NOMO-1 (cell line): ENCODE results near the gene SLC24A1.
"Not testable (repeated sequence)": the region's sequence is repeated elsewhere in the genome, so short reads cannot be mapped to it uniquely, and the experiment has no call there.

ENCODE experiments used
- DNase-seq, 2 experiments: peaks; one replicate each; lab custom pipeline; 2025; ENCODE audit not compliant: unreplicated experiment in 2 of 2; lab: John Stamatoyannopoulos, UW

SLC24A1 gene

GRCh38 chr15:65615887-65616286 lies 5.9 kb upstream of the SLC24A1 start:
- not testable (repeated sequence) for DNase-seq

- DNase-seq = no peak
These were observed 3.1 kb upstream of the SLC24A1 start for GRCh38 chr15:65618560-65619109.

DNA sequence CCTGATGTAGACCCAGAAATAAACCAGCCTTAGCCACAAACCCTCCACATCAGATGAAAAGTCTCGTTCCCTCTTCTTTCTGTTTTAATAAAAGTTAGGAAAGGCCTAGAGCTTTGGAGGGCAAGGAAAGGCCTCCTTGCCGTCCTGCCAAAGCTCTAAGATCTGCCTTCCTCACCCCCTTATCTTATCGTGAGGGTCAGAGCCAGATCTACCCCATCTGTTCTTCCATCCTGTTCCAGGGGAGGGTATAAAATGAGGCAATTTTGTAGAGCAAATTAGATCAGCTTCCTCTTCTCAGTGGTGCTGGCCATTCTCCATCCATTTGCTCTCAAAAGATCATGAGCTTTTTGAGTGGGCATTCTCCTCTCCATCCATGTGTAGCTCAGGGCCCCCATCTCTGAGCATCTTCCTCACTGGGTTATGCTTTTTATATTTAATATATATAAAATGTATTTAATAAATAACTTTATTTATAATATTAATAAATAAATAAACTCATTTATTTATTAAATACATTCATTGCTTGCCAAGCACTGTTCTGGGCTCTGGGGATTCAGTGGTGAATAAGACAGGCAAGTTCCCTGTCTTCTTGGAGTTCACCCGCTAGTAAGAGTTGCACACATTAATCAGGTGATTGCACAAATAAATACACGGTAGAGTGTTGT lies 2.0 kb upstream of the SLC24A1 start:
- DNase-seq = no peak

DNA sequence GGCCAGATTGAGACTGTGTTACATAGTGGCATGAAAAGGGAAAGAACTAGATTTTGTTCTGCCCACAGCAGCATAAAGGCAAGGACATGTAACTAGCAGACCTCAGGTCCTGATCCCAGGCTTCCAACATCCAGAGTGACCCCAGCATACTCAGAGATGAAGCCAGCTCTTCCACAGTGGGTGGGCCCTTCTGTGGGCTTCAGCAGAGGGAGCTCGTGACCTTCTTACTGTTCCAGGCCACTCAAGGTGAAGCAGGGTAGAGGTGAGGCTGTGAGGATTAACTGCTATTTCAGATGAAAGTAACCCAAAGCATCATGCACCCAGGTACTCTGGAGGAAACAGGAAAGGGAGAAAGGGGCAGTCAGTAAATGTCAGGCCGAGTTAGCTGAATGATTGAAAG lies 905 bp upstream of the SLC24A1 start:
- no peak for DNase-seq

GRCh38 chr15:65623103-65623502 lies 1.4 kb downstream of the SLC24A1 start:
- no peak for DNase-seq

GRCh38 chr15:65626856-65627255 lies 5.1 kb downstream of the SLC24A1 start:
- no peak for DNase-seq

GRCh38 chr15:65629548-65629947 lies 7.8 kb downstream of the SLC24A1 start:
- DNase-seq = no peak

DNA sequence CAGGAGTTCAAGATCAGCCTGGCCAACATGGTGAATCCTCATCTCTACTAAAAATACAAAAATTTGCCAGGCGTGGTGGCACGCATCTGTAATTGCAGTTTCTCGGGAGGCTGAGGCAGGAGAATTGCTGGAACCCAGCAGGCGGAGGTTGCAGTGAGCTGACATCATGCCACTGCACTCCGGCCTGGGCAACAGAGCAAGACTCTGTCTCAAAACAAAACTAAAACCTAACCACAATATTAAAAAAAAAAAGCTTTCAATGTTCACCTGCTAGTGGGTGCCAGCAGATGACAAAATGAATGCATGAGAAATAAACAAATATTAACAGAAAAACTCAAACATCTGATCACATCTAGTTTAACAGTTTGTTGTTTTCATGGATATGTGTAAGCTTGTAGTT lies 9.0 kb downstream of the SLC24A1 start:
- no peak for DNase-seq

DNA sequence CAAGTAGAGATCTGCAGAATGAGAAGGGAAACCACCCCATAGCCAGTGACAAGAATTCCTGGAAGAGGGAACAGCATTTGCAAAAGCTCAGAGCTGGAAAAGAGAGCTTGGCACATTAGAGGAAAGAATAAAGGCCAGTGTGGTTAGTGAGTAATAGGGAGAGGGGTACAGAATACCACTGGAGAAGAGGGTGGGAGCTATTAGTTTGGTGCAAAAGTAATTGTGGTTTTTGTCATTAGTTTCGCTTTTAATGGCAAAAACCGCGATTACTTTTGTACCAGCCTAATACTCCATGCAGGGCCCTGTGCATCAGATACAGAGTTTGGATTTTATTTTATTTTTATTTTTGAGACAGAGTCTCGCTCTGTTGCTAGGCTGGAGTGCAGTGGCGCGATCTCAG lies 9.8 kb downstream of the SLC24A1 start:
- no peak for DNase-seq

- DNase-seq = no peak
These were observed 11.1 kb downstream of the SLC24A1 start for GRCh38 chr15:65632780-65633375.

DNA sequence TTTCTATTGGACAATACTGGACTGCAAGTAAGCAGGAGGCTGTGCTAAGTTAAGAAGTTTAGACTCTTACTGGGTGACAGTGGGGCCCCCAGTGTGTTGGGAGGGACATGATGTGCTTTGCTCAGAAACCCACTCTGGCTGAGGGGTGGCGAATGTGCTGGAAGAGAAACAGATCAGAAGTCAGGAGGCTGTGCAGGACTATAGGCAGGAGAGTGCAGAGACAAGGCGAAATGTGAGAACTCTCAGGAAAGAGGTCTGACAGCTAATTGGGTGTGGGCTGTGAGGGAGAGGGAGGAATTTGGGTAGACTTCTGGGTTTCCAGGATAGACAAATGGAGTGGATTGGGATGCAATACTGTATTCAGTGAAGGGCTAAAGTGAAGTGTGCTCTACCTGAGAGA lies 12.0 kb downstream of the SLC24A1 start:
- no peak for DNase-seq

DNA sequence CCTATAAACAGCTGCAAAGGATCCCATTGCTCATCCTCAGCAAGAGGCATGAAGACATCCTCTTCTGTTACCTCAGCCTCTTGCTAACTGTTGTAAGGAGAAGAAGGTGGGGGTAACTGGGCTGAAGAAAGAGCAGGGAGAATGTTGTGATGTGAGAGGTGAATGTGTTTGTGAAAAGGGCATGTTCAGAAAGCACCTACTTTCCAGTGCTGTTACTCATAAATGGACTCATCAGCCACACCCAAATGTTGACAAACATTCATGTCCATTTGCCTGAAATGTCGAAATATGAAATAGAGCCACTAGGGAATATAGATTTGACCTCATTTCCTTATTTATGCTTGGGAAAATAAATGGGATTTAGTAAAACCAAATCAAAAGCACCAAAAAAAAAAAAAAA lies 12.6 kb downstream of the SLC24A1 start:
- no peak for DNase-seq

DNA sequence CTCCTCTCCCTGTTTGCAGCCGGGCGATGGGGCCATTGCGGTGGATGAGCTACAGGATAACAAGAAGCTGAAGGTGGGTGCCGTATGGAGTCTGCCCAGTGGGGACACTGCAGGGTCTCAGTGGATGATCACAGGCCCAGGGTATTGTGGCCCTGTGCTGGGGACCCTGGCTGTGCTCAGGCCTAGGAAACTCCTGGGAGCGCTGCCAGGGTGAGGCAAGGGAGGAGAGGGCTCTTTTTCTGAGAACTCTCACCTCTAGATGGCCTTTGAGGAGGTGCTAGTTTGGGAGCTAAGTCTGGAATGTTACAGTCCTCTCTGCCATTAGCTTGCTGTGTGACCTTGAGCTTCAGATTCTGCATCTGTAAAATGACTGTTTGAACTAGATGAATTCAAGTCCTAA lies 16.4 kb downstream of the SLC24A1 start:
- DNase-seq = no peak

DNA sequence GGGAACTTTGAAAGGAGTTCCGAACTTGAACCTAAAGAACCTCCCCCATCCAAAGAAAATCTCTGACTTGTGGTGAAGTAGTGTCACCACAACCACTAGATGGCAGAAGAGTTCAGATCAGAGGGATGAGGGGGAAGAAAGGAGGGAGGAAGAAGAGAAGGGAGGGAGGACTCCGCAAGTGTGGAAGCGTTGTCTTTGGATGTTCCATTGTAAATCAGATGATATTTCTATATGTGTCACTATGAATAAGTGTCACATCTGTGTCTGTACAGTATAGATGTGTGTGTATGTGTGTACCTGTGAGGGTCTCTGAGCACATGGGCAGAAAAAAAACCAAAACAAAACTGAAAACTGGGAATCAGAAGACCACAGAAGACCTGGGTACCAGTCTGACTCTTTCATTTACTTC lies 16.9 kb downstream of the SLC24A1 start:
- DNase-seq = peak; percentile 68 to 82

DNA sequence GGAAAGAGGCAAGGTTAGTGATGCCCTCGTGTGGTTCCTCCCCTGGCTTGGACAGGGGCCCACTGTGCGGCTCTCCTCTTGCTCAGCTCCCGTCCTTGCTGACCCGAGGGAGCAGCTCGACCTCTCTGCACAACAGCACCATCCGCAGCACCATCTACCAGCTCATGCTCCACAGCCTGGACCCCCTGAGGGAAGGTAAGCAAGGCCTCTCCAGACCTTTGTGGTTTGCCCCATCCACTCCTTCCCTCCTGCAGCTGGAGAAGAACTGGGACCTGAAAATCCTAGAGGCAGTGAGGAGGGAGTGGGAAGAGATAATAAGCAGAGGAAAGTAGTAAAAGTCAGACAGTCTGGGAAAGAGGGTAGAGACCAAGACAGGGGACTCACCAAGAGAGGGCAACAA lies 17.8 kb downstream of the SLC24A1 start:
- DNase-seq = no peak

DNA sequence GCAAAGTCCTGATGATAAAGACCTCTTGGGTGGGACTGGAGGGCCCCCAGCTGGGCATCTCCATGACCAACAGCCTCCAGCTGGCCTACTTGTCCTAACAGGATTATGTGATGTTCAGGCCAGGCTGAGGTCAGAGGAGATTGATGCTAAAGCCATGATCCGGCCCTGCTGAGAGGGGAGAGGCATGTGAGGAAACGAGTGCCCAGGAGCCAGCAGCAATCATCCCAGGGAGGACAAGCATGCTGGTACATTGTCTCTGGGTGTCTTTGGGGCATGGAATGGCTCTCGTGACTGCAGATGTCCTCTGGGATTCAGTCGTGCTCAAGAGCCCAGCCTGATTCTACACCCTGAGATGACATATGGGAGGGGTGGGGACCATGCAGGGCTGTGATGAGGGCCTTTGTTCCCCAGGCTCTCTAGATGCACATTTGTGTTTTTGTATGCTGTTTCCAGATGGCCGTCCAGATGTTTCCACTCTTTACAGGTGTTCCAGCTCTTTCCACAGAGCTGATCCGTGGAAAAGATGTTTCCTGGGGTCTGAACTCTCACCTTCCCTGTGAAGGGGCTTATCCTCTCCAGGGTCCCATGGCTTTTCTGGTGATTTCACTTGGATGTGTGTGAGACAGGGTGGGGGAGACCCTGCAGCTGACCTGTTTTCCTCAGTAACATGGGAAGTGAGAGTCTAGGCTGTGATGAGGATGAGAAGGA lies 20.2 kb downstream of the SLC24A1 start:
- DNase-seq = no peak

- DNase-seq = no peak
These were observed 20.9 kb downstream of the SLC24A1 start for GRCh38 chr15:65642594-65642993.

DNA sequence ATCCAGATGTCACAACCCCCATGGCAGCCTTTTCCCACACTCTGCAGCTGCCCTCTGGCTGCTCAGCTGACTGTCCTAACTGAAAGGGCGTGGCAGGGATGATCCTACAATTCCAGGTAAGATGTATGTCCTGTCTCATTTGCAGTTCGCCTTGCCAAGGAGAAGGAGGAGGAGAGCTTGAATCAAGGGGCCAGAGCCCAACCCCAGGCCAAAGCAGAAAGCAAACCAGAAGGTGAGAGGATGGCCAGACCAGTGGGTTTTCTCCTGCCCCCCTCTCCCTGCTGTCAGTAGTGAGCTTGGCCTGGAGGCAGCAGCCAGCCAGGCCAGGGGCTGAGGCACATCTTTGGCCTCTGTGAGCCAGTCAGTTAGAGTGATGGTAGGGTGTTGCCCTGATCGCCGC lies 22.5 kb downstream of the SLC24A1 start:
- DNase-seq = no peak

DNA sequence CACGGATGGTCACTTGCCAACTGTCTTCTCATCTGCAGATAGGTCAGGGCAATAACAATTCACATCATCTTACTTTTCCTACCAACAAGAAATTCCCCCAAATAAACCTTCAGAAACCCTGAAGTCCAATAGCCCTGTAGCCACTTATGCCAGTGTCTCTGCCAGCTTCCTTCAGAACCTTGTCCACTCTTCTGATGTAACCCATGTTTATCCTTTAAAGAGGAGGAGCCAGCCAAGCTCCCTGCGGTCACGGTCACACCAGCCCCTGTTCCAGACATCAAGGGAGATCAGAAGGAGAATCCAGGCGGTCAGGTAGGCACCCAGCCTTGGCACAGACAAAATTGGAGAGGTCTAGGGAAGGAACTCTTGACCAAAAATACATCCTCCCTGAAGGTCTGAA lies 23.7 kb downstream of the SLC24A1 start:
- no peak for DNase-seq

- DNase-seq = no peak
These were observed 24.7 kb downstream of the SLC24A1 start for GRCh38 chr15:65646486-65646885.

GRCh38 chr15:65650312-65651041 lies 28.7 kb downstream of the SLC24A1 start:
- no peak for DNase-seq

GRCh38 chr15:65651042-65651322 lies 29.2 kb downstream of the SLC24A1 start:
- DNase-seq = no peak
